Activated CD8-positive, alpha-beta memory T cell treated with anti-CD3 and anti-CD28 coated beads, Interleukin-2, amount 50 U/mL, for 1 hour (primary cell): ENCODE measurements around the gene EXOC4.
A peak's percentile ranks its signal among the peaks of the same experiment; 100 is the strongest.
"Not testable (repeated sequence)": the region's sequence is repeated elsewhere in the genome, so short reads cannot be mapped to it uniquely, and the experiment has no call there.

ENCODE experiments used
- DNase-seq: peaks from one replicate; pipeline ENCODE4 v3.0.0-alpha.2; 2020; ENCODE audit errors: extremely low read depth

The EXOC4 gene

GRCh38 chr7:133252858-133253518 is at the start of gene EXOC4:
EXOC4 (plus strand) TSS chr7:133253078.
- peak; percentile 83 for DNase-seq

- no peak for DNase-seq
These were observed 49.4 kb upstream of the EXOC4 start for GRCh38 chr7:133203490-133203889.

- no peak for DNase-seq
These were observed 45.2 kb upstream of the EXOC4 start for GRCh38 chr7:133207687-133208086.

- not testable (repeated sequence) for DNase-seq
These were observed 42.1 kb upstream of the EXOC4 start for GRCh38 chr7:133210817-133211216.

- not testable (repeated sequence) for DNase-seq
These were observed 39.1 kb upstream of the EXOC4 start for GRCh38 chr7:133213772-133214171.

- no peak for DNase-seq
These were observed 35.1 kb upstream of the EXOC4 start for GRCh38 chr7:133217773-133218172.

- no peak for DNase-seq
These were observed 22.2 kb upstream of the EXOC4 start for GRCh38 chr7:133230591-133231194.

- DNase-seq: no peak
These were observed 19.7 kb upstream of the EXOC4 start for GRCh38 chr7:133233142-133233541.

GRCh38 chr7:133234961-133235875 is 17.7 kb upstream of the EXOC4 start:
- DNase-seq: no peak

GRCh38 chr7:133237545-133237944 is 15.3 kb upstream of the EXOC4 start:
- no peak for DNase-seq

DNA sequence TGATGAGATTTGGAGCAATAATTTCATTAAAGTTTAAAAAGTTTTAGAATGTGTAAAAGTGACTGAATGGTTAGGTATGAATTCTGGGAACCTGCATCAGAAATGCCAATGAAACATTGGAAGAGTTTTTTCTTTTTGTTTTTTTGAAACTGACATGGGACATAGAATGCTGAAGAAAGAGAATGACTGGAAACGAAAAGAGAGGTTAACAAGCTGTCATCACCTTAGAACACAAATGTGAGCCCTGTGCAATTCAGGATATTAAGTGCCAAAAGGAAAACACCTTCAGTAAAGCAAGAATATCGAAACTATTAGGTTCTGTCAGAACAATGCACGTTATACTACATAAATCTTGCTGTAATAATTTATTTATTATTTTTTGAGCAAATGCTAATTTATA is 12.6 kb upstream of the EXOC4 start:
- no peak for DNase-seq

GRCh38 chr7:133246558-133246957 is 6.3 kb upstream of the EXOC4 start:
- no peak for DNase-seq

GRCh38 chr7:133248901-133249300 is 4.0 kb upstream of the EXOC4 start:
- no peak for DNase-seq

DNA sequence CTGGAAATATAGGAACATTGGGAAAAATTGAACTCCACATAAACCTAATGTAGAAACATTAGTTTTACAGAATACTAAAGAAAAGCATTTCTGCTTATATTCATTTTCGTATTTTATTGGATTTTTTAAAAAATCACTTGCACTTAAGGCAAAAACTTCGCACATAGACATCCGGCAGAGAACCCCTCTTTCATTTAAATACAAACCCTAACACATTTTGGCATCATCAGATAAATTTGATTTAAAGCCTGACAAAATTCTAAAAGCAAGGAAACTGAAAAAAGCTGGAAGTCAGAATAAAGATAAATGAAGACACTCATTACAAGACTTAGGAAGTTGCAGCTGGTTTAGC is 396 bp upstream of the EXOC4 start:
- no peak for DNase-seq

DNA sequence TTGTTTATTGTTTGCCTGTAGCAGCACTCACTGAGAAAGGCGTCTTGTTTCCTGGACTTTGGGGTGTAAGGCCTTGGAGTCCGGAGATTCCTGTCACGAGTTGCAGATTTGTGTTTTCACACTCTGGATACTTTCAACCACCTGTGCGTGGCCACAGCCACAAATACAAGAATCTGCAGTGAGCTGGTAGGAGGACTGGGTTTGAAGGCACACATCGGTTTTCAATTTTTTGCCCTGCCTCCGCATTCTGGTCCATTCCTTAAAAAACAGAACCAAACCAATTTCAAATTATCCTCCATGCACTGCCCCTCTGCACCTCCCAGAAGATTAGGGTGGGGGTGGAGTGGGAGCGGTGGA is 619 bp downstream of the EXOC4 start:
- DNase-seq: no peak

GRCh38 chr7:133255486-133255885 is 2.6 kb downstream of the EXOC4 start:
- no peak for DNase-seq

DNA sequence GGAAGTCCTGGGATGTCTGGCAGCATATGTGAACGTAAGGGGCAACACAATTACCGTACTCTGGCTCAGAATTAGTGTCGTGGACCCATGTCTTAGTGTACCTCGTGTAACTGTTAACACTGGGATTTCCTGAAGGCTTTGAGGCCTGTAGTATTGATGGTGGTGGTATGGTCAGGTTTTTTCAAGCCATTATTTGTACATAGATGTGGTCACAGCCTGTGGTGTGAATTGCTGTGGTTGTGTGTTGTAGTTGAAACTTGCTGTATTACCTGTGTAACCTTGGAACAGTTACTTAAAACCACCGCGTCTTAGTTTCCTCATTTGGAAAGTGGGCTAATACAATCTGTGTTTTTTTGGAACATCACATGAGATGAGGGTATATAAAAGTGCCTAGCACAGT is 5.3 kb downstream of the EXOC4 start:
- DNase-seq: no peak

DNA sequence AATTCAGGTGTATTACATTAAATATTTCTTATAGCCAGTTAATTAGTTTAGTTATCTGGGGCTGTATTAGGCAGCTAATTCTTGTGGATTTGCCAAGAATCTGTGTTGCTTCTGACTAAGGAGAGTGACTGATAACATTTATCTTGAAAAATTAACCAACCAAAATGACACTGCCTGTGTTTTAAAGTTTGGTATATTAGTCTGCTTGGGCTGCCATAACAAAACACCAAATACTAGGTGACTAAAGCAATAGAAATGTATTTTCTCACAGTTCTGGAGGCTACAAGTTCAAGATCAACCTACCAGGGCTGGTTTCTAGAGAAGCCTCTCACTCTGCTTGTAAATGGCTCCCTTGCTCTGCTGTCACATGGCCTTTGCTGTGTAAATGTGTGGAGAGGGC is 12.9 kb downstream of the EXOC4 start:
- no peak for DNase-seq

- DNase-seq: no peak
These were observed 15.5 kb downstream of the EXOC4 start for GRCh38 chr7:133268355-133268754.

GRCh38 chr7:133272336-133272735 is 19.5 kb downstream of the EXOC4 start:
- no peak for DNase-seq

DNA sequence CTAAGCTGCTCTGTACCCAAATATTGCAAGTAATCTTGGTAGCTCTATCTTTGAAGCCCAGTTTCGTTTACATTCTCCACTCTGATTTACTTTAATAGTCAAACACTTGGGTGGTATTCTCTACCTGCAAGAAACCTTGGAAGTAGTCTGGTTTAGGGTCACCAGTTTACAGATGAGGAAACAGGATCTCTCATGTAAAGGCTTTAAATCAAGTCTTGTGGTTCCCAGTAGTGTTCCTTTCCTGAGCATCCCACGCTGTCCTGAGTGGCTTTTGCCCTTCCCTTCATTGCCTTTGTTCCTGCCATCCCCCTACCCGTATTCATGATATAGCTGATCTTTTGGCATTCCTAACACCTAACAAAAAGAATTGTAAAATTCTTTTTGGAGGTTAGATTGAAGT is 20.3 kb downstream of the EXOC4 start:
- DNase-seq: no peak

DNA sequence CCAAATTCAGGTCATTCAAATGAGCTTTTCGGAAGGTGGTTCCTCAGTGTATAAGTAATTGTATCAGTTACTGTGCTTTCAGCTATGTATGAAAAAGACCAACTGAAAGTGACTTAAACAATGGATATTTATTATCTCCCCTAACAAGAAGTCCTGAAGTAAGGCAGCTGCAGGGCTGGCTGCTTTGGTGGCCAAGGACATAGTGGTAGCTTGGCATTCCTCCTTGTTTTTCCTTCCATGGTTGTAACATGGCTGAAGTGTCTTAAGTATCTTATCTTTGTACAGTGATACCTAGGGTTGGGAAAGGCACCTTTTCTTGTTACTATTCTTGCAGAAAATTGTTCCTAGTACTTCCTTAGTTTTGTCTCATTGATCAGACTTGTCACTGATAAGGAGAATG is 21.4 kb downstream of the EXOC4 start:
- DNase-seq: no peak

GRCh38 chr7:133275008-133275407 is 22.1 kb downstream of the EXOC4 start:
- no peak for DNase-seq
